BE2C (cell line): Measurements from ENCODE around the gene TRNT1.

Experiments
- DNase-seq: peaks from one replicate; pipeline ENCODE4 v3.0.0-alpha.2; 2020
- H3K27me3 ChIP-seq: fragments of 250-450 bp; sonication (Bioruptor Pico); 2 replicates; pipeline ENCODE4 v1.5.1; 2020; ENCODE audit warnings: mild to moderate bottlenecking
- H3K36me3 ChIP-seq: fragments of 250-450 bp; sonication (Bioruptor Pico); 2 replicates; pipeline ENCODE4 v1.5.1; 2020; ENCODE audit warnings: mild to moderate bottlenecking
- H3K4me1 ChIP-seq: fragments of 250-450 bp; sonication (Bioruptor Pico); 2 replicates; pipeline ENCODE4 v1.5.1; 2020
- H3K4me3 ChIP-seq: 2 replicates; pipeline ENCODE4 v1.5.1; 2011; ENCODE audit warnings: low read depth, low read length
- H3K9me3 ChIP-seq: fragments of 250-450 bp; sonication (Bioruptor Pico); 2 replicates; pipeline ENCODE4 v1.5.1; 2020
- CTCF ChIP-seq: IDR thresholded peaks from 2 replicates; pipeline ENCODE4 v1.5.1; 2012; ENCODE audit warnings: mild to moderate bottlenecking, low read depth, low read length

Gene TRNT1

GRCh38 chr3:3157484-3157883 is 30.7 kb downstream of the TRNT1 start:
- Histone ChIP-seq H3K4me1 (no peaks in the 10 kb centered on the region), H3K27me3 (no peaks in the 10 kb centered on the region), H3K9me3 (no peaks in the 10 kb centered on the region), H3K4me3 (no peak overlapping the region), H3K36me3 (peaks cover 14% of the 10 kb centered on the region)
- no peak for DNase-seq
- TF ChIP-seq CTCF: no peak

- no peaks in the 10 kb centered on the region for H3K27me3 ChIP-seq
- no peaks in the 10 kb centered on the region for H3K9me3 ChIP-seq
- no peak overlapping the region for H3K4me3 ChIP-seq
- no peak for DNase-seq
- H3K4me1 ChIP-seq: no peaks in the 10 kb centered on the region
- peaks cover 4% of the 10 kb centered on the region; the same call in 1 of the 2 replicates for H3K36me3 ChIP-seq
- no peak for TF ChIP-seq CTCF
Measured at GRCh38 chr3:3160826-3161225, 34.1 kb downstream of the TRNT1 start.

GRCh38 chr3:3165241-3165640 is 38.5 kb downstream of the TRNT1 start:
- no peak for TF ChIP-seq CTCF
- peaks cover 6% of the 10 kb centered on the region; the same call in 1 of the 2 replicates for H3K36me3 ChIP-seq
- H3K27me3 ChIP-seq: no peaks in the 10 kb centered on the region
- no peak overlapping the region for H3K4me3 ChIP-seq
- no peaks in the 10 kb centered on the region for H3K9me3 ChIP-seq
- no peak for DNase-seq
- no peaks in the 10 kb centered on the region for H3K4me1 ChIP-seq

GRCh38 chr3:3165650-3166049 is 38.9 kb downstream of the TRNT1 start:
- TF ChIP-seq CTCF: no peak
- Histone ChIP-seq H3K9me3 (no peaks in the 10 kb centered on the region), H3K36me3 (peaks cover 8% of the 10 kb centered on the region), H3K27me3 (no peaks in the 10 kb centered on the region), H3K4me1 (no peaks in the 10 kb centered on the region), H3K4me3 (no peak overlapping the region)
- DNase-seq: no peak

- H3K4me1 ChIP-seq: no peaks in the 10 kb centered on the region
- DNase-seq: no peak
- peaks cover 7% of the 10 kb centered on the region for H3K36me3 ChIP-seq
- H3K9me3 ChIP-seq: no peaks in the 10 kb centered on the region
- no peaks in the 10 kb centered on the region for H3K27me3 ChIP-seq
- H3K4me3 ChIP-seq: no peak overlapping the region
- TF ChIP-seq CTCF: peak; percentile 29
Measured at GRCh38 chr3:3170998-3171397, 44.3 kb downstream of the TRNT1 start.

GRCh38 chr3:3172627-3173026 is 45.9 kb downstream of the TRNT1 start:
- Histone ChIP-seq H3K4me1 (no peaks in the 10 kb centered on the region), H3K4me3 (no peak overlapping the region), H3K36me3 (peaks cover 6% of the 10 kb centered on the region; the same call in 1 of the 2 replicates), H3K9me3 (no peaks in the 10 kb centered on the region), H3K27me3 (no peaks in the 10 kb centered on the region)
- no peak for TF ChIP-seq CTCF
- no peak for DNase-seq
